ENCODE data around the gene TOX2. TPM values are rescaled to one million over a fixed set of nuclear protein-coding genes. Genes with fewer than 3 reads are reported as not detected.

TOX2 gene
- total RNA-seq, 2 donors from 2014 or later = 2.4 to 3.4 TPM

DNA sequence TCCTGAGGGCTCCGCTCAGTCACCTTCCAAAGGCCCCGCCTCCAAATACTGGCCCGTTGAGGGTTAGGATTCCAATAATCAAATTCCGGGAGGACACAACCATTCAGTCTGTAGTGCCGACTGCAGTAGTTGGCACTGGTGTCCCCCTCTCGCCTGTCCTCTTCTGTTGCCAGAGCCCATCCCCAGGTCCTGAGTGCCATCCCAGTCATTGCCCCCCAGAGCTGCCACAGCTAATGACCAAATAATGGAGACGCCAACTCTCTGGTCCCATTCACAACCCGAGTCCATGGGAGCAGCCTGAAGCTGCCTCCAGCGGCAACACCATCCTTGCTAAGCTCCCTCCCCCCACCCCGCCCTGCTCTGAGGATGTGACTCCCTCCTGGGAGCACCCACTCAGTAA, 156.4 kb downstream of the TOX2 start:
- no peaks in the 10 kb centered on the region for H3K27me3 Mint-ChIP-seq (ENCODE audit: insufficient read depth)
- TF ChIP-seq, protein P1, sequence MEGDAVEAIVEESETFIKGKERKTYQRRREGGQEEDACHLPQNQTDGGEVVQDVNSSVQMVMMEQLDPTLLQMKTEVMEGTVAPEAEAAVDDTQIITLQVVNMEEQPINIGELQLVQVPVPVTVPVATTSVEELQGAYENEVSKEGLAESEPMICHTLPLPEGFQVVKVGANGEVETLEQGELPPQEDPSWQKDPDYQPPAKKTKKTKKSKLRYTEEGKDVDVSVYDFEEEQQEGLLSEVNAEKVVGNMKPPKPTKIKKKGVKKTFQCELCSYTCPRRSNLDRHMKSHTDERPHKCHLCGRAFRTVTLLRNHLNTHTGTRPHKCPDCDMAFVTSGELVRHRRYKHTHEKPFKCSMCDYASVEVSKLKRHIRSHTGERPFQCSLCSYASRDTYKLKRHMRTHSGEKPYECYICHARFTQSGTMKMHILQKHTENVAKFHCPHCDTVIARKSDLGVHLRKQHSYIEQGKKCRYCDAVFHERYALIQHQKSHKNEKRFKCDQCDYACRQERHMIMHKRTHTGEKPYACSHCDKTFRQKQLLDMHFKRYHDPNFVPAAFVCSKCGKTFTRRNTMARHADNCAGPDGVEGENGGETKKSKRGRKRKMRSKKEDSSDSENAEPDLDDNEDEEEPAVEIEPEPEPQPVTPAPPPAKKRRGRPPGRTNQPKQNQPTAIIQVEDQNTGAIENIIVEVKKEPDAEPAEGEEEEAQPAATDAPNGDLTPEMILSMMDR (conservative IDR thresholded peaks at IDR 0.05) = no peak
- no peak for DNase-seq
- no peaks in the 10 kb centered on the region for H3K4me1 ChIP-seq (ENCODE audit: control insufficient read depth, insufficient read depth, low read length)
- no peak overlapping the region for H3K27ac ChIP-seq (ENCODE audit: low read depth, low read length)
- no peaks in the 10 kb centered on the region for H3K36me3 Mint-ChIP-seq (ENCODE audit: low read depth)
- H3K9ac ChIP-seq (ENCODE audit: extremely low read depth, low read length, poor library complexity, severe bottlenecking) = no peak overlapping the region
- no peaks in the 10 kb centered on the region for H3K9me3 ChIP-seq (ENCODE audit: control insufficient read depth, low read length)
- no peaks in the 10 kb centered on the region for H3K9me3 Mint-ChIP-seq
- no peak overlapping the region for H3K27ac Mint-ChIP-seq
- peaks cover 9% of the 10 kb centered on the region for H3K4me1 Mint-ChIP-seq
- H3K27me3 ChIP-seq (ENCODE audit: control insufficient read depth, insufficient read depth, low read length, poor library complexity, severe bottlenecking) = no peaks in the 10 kb centered on the region
- 89 to 91% methylated on average over 6 to 10 of the region's 10 CpGs for WGBS, 2 experiments (ENCODE audit: insufficient coverage in 1 of 2, insufficient read length in 1 of 2)
- no peak overlapping the region for H3K4me3 ChIP-seq (ENCODE audit: low read length)
- no peak overlapping the region for H3K4me3 Mint-ChIP-seq
- no peaks in the 10 kb centered on the region for H3K36me3 ChIP-seq (ENCODE audit: control insufficient read depth, insufficient read depth, low read length)

DNA sequence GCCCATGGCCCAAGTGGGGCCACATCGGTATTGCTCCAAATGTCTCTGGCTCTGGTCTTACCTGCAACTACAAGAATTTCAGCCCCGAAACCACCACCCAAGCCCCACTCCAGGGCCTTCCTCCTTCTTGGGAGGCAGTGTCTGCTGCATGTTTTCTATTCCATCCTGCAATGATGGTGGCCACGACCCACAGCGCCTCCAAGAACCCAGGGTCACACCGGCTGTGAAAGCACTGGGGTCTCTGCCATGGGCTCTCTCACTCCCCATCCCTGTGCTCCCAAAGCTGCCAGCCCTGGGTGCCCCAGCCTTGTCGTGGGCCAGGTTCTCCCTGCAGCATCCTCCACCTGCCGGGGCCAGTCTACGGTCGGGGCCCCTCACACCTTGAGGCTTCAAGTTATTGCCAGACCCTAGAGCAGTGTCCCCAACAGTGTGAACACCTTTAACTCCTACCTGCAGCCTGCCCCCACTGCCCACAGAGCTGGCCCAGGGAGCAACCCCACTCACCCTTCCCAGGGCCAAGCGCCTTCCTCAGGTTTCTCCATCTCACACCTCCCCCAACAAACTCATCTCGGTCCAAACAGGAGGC, 157.0 kb downstream of the TOX2 start:
- TF ChIP-seq, protein P1 (conservative IDR thresholded peaks at IDR 0.05) = no peak
- H3K9me3 Mint-ChIP-seq = no peaks in the 10 kb centered on the region
- DNase-seq = peak; percentile 43
- Histone ChIP-seq H3K4me3 (ENCODE audit: low read length) (no peak overlapping the region), H3K4me1 (ENCODE audit: control insufficient read depth, insufficient read depth, low read length) (no peaks in the 10 kb centered on the region), H3K9me3 (ENCODE audit: control insufficient read depth, low read length) (no peaks in the 10 kb centered on the region), H3K27me3 (ENCODE audit: control insufficient read depth, insufficient read depth, low read length, poor library complexity, severe bottlenecking) (no peaks in the 10 kb centered on the region), H3K27ac (ENCODE audit: low read depth, low read length) (no peak overlapping the region), H3K36me3 (ENCODE audit: control insufficient read depth, insufficient read depth, low read length) (no peaks in the 10 kb centered on the region), H3K9ac (ENCODE audit: extremely low read depth, low read length, poor library complexity, severe bottlenecking) (no peak overlapping the region)
- no peaks in the 10 kb centered on the region for H3K36me3 Mint-ChIP-seq (ENCODE audit: low read depth)
- peaks cover 9% of the 10 kb centered on the region for H3K4me1 Mint-ChIP-seq
- H3K4me3 Mint-ChIP-seq = no peak overlapping the region
- no peak overlapping the region for H3K27ac Mint-ChIP-seq
- WGBS, 2 experiments (ENCODE audit: insufficient coverage in 1 of 2, insufficient read length in 1 of 2) = 89 to 92% methylated on average over 2 to 11 of the region's 11 CpGs
- H3K27me3 Mint-ChIP-seq (ENCODE audit: insufficient read depth) = no peaks in the 10 kb centered on the region

DNA sequence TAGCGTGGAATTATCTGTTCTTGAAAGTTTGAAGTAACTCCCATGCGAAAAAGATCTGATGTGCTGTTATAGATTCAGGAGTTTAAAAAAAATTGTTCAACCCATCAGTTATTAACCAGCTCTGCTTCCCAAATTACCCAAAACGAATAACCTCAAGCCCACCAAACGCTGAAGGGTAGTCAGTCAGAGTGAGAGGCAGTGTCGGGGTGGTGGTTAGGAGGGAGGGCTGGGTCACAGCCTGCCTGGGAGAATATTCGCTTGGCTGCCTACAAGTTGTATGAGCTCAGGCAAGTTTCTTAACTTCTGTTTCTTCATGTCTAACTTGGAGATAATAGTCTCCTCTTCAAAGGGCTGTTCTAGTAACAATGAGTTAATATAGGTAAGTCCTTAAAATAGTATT, 157.7 kb downstream of the TOX2 start:
- Histone ChIP-seq H3K9me3 (ENCODE audit: control insufficient read depth, low read length) (no peaks in the 10 kb centered on the region), H3K27me3 (ENCODE audit: control insufficient read depth, insufficient read depth, low read length, poor library complexity, severe bottlenecking) (no peaks in the 10 kb centered on the region), H3K27ac (ENCODE audit: low read depth, low read length) (no peak overlapping the region), H3K9ac (ENCODE audit: extremely low read depth, low read length, poor library complexity, severe bottlenecking) (no peak overlapping the region), H3K4me3 (ENCODE audit: low read length) (no peak overlapping the region), H3K36me3 (ENCODE audit: control insufficient read depth, insufficient read depth, low read length) (no peaks in the 10 kb centered on the region), H3K4me1 (ENCODE audit: control insufficient read depth, insufficient read depth, low read length) (no peaks in the 10 kb centered on the region)
- DNase-seq = no peak
- Mint-ChIP-seq H3K27me3 (ENCODE audit: insufficient read depth) (no peaks in the 10 kb centered on the region), H3K9me3 (no peaks in the 10 kb centered on the region), H3K36me3 (ENCODE audit: low read depth) (no peaks in the 10 kb centered on the region), H3K27ac (no peak overlapping the region), H3K4me3 (no peak overlapping the region), H3K4me1 (peaks cover 9% of the 10 kb centered on the region)
- 78 to 87% methylated on average over 3 to 6 of the region's 6 CpGs for WGBS, 2 experiments (ENCODE audit: insufficient coverage in 1 of 2, insufficient read length in 1 of 2)
- TF ChIP-seq, protein P1 (conservative IDR thresholded peaks at IDR 0.05) = no peak
